Spinal cord (tissue), 10 donors: Measurements from ENCODE around the gene NRG3. TPM values are rescaled to one million over a fixed set of nuclear protein-coding genes. Genes with fewer than 3 reads are reported as not detected.

ENCODE experiments used
- DNase-seq, 6 donors: peaks; one replicate each; pipeline versions ENCODE4 v3.0.0 to v3.0.0-alpha.2; 2013 to 2015; ENCODE audit warnings: low spot score in 6 of 6, low read depth in 4 of 6
- H3K27ac ChIP-seq: one replicate; pipeline ENCODE4 v1.5.1; 2013; ENCODE audit warnings: low read depth, low read length, control low read depth
- H3K27me3 ChIP-seq: one replicate; pipeline ENCODE4 v1.6.1; 2013; ENCODE audit warnings: low read length; ENCODE audit not compliant: control insufficient read depth, insufficient read depth
- H3K36me3 ChIP-seq: one replicate; pipeline ENCODE4 v1.6.1; 2013; ENCODE audit warnings: low read length; ENCODE audit not compliant: control insufficient read depth, insufficient read depth
- H3K4me1 ChIP-seq: one replicate; pipeline ENCODE4 v1.6.1; 2013; ENCODE audit warnings: low read length; ENCODE audit not compliant: control insufficient read depth, insufficient read depth
- H3K4me3 ChIP-seq: one replicate; pipeline ENCODE4 v1.5.1; 2013; ENCODE audit warnings: low read depth, low read length, control low read depth
- H3K9me3 ChIP-seq: one replicate; pipeline ENCODE4 v1.6.1; 2013; ENCODE audit warnings: low read length; ENCODE audit not compliant: control insufficient read depth, insufficient read depth
- WGBS: methylation state at CpG from one replicate; pipeline ENCODE4 v1.1.5; 2013; ENCODE audit warnings: missing lambda C conversion rate; ENCODE audit not compliant: insufficient coverage; 5-methylcytosine and 5-hydroxymethylcytosine counted together
- polyA plus RNA-seq, 2 donors: library from polyadenylated mRNA; unstranded; fragments of 120-200 nt; gene quantifications; one replicate each; pipeline ENCODE4 v1.2.1, GENCODE V29; 2013; ENCODE audit not compliant: insufficient read length in 2 of 2
- total RNA-seq, 2 donors: library from RNA; depleted of rRNA in 1 of 2; stranded (reverse); fragments of 120-200 nt in 1 of 2; fragments of >200 nt in 1 of 2; gene quantifications; one replicate each; pipeline versions ENCODE4 v1.2.3 to v1.2.4, GENCODE V29; 2013 to 2014
- donor health status: healthy.

The NRG3 gene
- total and polyA plus RNA-seq, 4 donors = 10.2 to 53.9 (median 33.6) TPM

- WGBS = no CpG with 5 or more reads among the region's 2 CpGs
- no peaks in the 10 kb centered on the region for H3K9me3 ChIP-seq
- H3K27ac ChIP-seq = no peak overlapping the region
- no peaks in the 10 kb centered on the region for H3K4me1 ChIP-seq
- no peak overlapping the region for H3K4me3 ChIP-seq
- no peaks in the 10 kb centered on the region for H3K36me3 ChIP-seq
- H3K27me3 ChIP-seq = no peaks in the 10 kb centered on the region
- peak in 1 of 6 donors; percentile 83 for DNase-seq
These were observed 333.7 kb downstream of the NRG3 start for GRCh38 chr10:82208726-82209125.

GRCh38 chr10:82210331-82210730, 335.3 kb downstream of the NRG3 start:
- Histone ChIP-seq H3K27me3 (no peaks in the 10 kb centered on the region), H3K4me1 (no peaks in the 10 kb centered on the region), H3K9me3 (no peaks in the 10 kb centered on the region), H3K4me3 (no peak overlapping the region), H3K27ac (no peak overlapping the region), H3K36me3 (no peaks in the 10 kb centered on the region)
- peak in 2 of 6 donors; percentile 66 to 82 for DNase-seq
- 56% methylated on average over 2 of the region's 2 CpGs for whole genome bisulfite sequencing

GRCh38 chr10:82211346-82211745, 336.4 kb downstream of the NRG3 start:
- no peaks in the 10 kb centered on the region for H3K27me3 ChIP-seq
- peak in 2 of 6 donors; percentile 19 to 62 for DNase-seq
- no peaks in the 10 kb centered on the region for H3K9me3 ChIP-seq
- H3K4me3 ChIP-seq = no peak overlapping the region
- peak overlapping the region; percentile 34 for H3K27ac ChIP-seq
- H3K36me3 ChIP-seq = no peaks in the 10 kb centered on the region
- WGBS = 33% methylated on average over 1 of the region's 3 CpGs
- H3K4me1 ChIP-seq = no peaks in the 10 kb centered on the region

GRCh38 chr10:82212753-82213152, 337.8 kb downstream of the NRG3 start:
- no peak for DNase-seq
- 82% methylated on average over 1 of the region's 2 CpGs for WGBS
- H3K27me3 ChIP-seq = no peaks in the 10 kb centered on the region
- H3K4me1 ChIP-seq = no peaks in the 10 kb centered on the region
- no peak overlapping the region for H3K4me3 ChIP-seq
- H3K9me3 ChIP-seq = no peaks in the 10 kb centered on the region
- H3K36me3 ChIP-seq = no peaks in the 10 kb centered on the region
- H3K27ac ChIP-seq = no peak overlapping the region

GRCh38 chr10:82213784-82214183, 338.8 kb downstream of the NRG3 start:
- Histone ChIP-seq H3K4me3 (no peak overlapping the region), H3K9me3 (no peaks in the 10 kb centered on the region), H3K4me1 (no peaks in the 10 kb centered on the region), H3K27ac (no peak overlapping the region), H3K36me3 (no peaks in the 10 kb centered on the region), H3K27me3 (no peaks in the 10 kb centered on the region)
- 85% methylated on average over 3 of the region's 5 CpGs for WGBS
- DNase-seq = peak in 1 of 6 donors; percentile 51

- H3K4me1 ChIP-seq = no peaks in the 10 kb centered on the region
- DNase-seq = peak in 1 of 6 donors; percentile 51
- H3K4me3 ChIP-seq = no peak overlapping the region
- no peaks in the 10 kb centered on the region for H3K36me3 ChIP-seq
- H3K27me3 ChIP-seq = no peaks in the 10 kb centered on the region
- no peaks in the 10 kb centered on the region for H3K9me3 ChIP-seq
- no peak overlapping the region for H3K27ac ChIP-seq
These were observed 346.1 kb downstream of the NRG3 start for GRCh38 chr10:82221056-82221455.

GRCh38 chr10:82221601-82222149, 346.7 kb downstream of the NRG3 start:
- DNase-seq = peak in 1 of 6 donors; percentile 57

GRCh38 chr10:82228701-82229100, 353.7 kb downstream of the NRG3 start:
- H3K4me3 ChIP-seq = no peak overlapping the region
- no peaks in the 10 kb centered on the region for H3K4me1 ChIP-seq
- H3K9me3 ChIP-seq = no peaks in the 10 kb centered on the region
- WGBS = 67% methylated on average over 2 of the region's 4 CpGs
- no peaks in the 10 kb centered on the region for H3K27me3 ChIP-seq
- H3K27ac ChIP-seq = no peak overlapping the region
- DNase-seq = no peak
- no peaks in the 10 kb centered on the region for H3K36me3 ChIP-seq

More at GRCh38 chr10:82221601-82222149, 346.7 kb downstream of the NRG3 start:
- no peaks in the 10 kb centered on the region for H3K36me3 ChIP-seq
- no peak overlapping the region for H3K4me3 ChIP-seq
- WGBS = no CpG with 5 or more reads among the region's 2 CpGs
- no peak overlapping the region for H3K27ac ChIP-seq
- H3K27me3 ChIP-seq = no peaks in the 10 kb centered on the region
- H3K9me3 ChIP-seq = no peaks in the 10 kb centered on the region
- H3K4me1 ChIP-seq = no peaks in the 10 kb centered on the region

- no peak overlapping the region for H3K4me3 ChIP-seq
- no CpG with 5 or more reads among the region's 4 CpGs for WGBS
These were observed 359.2 kb downstream of the NRG3 start for GRCh38 chr10:82234173-82234572.

GRCh38 chr10:82236084-82236731, 361.2 kb downstream of the NRG3 start:
- WGBS = 90% methylated on average over 2 of the region's 4 CpGs
- Histone ChIP-seq H3K4me1 (no peaks in the 10 kb centered on the region), H3K9me3 (no peaks in the 10 kb centered on the region), H3K36me3 (no peaks in the 10 kb centered on the region), H3K27me3 (no peaks in the 10 kb centered on the region), H3K27ac (no peak overlapping the region), H3K4me3 (no peak overlapping the region)
- no peak for DNase-seq

More at GRCh38 chr10:82234173-82234572, 359.2 kb downstream of the NRG3 start:
- Histone ChIP-seq H3K4me1 (no peaks in the 10 kb centered on the region), H3K36me3 (no peaks in the 10 kb centered on the region), H3K27me3 (no peaks in the 10 kb centered on the region), H3K27ac (no peak overlapping the region), H3K9me3 (no peaks in the 10 kb centered on the region)
- no peak for DNase-seq
